CD14-positive monocyte (primary cell): ENCODE measurements around the gene HECTD1. TPM values are rescaled to one million over a fixed set of nuclear protein-coding genes. Genes with fewer than 3 reads are reported as not detected.

Source experiments
- DNase-seq, 3 donors: peaks; one replicate each; pipeline ENCODE4 v3.0.0-alpha.2; 2011 to 2022
- H2AFZ ChIP-seq: 2 replicates; pipeline ENCODE4 v1.6.0; 2012; ENCODE audit warnings: mild to moderate bottlenecking, low read depth, low read length, inconsistent platforms; ENCODE audit not compliant: insufficient read depth, poor library complexity, severe bottlenecking
- H3K27ac ChIP-seq, 2 donors: 1 replicate in 1 of 2; 2 replicates in 1 of 2; pipeline ENCODE4 v1.5.1; 2012 to 2013; ENCODE audit warnings: low read length in 2 of 2, control low read depth in 1 of 2, inconsistent platforms in 1 of 2, low read depth in 1 of 2, mild to moderate bottlenecking in 1 of 2
- H3K27me3 ChIP-seq, 2 donors: one replicate each; pipeline versions ENCODE4 v1.6.0 to v1.6.1; 2011 to 2013; ENCODE audit warnings: low read length in 2 of 2; ENCODE audit not compliant: control insufficient read depth in 2 of 2, insufficient read depth in 2 of 2
- H3K36me3 ChIP-seq, 2 donors: replicated peaks in 1 of 2; 1 replicate in 1 of 2; 2 replicates in 1 of 2; pipeline versions ENCODE4 v1.5.1 to v1.6.1; 2012 to 2013; ENCODE audit warnings: low read length in 2 of 2, control low read depth in 1 of 2, inconsistent platforms in 1 of 2, mild to moderate bottlenecking in 1 of 2; ENCODE audit not compliant: insufficient read depth in 2 of 2, control insufficient read depth in 1 of 2
- H3K4me1 ChIP-seq, 2 donors: 1 replicate in 1 of 2; 2 replicates in 1 of 2; pipeline versions ENCODE4 v1.5.1 to v1.6.1; 2012 to 2013; ENCODE audit warnings: low read length in 2 of 2, control low read depth in 1 of 2, inconsistent platforms in 1 of 2, mild to moderate bottlenecking in 1 of 2, moderate library complexity in 1 of 2; ENCODE audit not compliant: insufficient read depth in 2 of 2, control insufficient read depth in 1 of 2
- H3K4me2 ChIP-seq: replicated peaks from 2 replicates; pipeline ENCODE3; 2012; ENCODE audit warnings: low read length, moderate library complexity, mild to moderate bottlenecking; ENCODE audit not compliant: poor library complexity, severe bottlenecking; ENCODE audit errors: extremely low read depth
- H3K4me3 ChIP-seq, 3 experiments: fragments of 200-600 bp in 1 of 3; sonication (generic) in 1 of 3; replicated peaks in 1 of 3; 1 replicate in 2 of 3; 2 replicates in 1 of 3; pipeline ENCODE4 v1.5.1; 2011 to 2013; ENCODE audit warnings: low read length in 3 of 3, mild to moderate bottlenecking in 3 of 3, control low read depth in 2 of 3, low read depth in 2 of 3, inconsistent platforms in 1 of 3, moderate library complexity in 1 of 3
- H3K79me2 ChIP-seq: 2 replicates; pipeline ENCODE4 v1.6.0; 2012; ENCODE audit warnings: mild to moderate bottlenecking, control low read depth, inconsistent platforms, low read length, moderate library complexity; ENCODE audit not compliant: insufficient read depth
- H3K9ac ChIP-seq: 2 replicates; pipeline ENCODE4 v1.6.0; 2017; ENCODE audit warnings: low read length, mild to moderate bottlenecking; ENCODE audit not compliant: insufficient read depth, poor library complexity, severe bottlenecking
- H3K9me3 ChIP-seq, 2 donors: replicated peaks in 1 of 2; 1 replicate in 1 of 2; 2 replicates in 1 of 2; pipeline versions ENCODE4 v1.5.1 to v1.6.1; 2012 to 2013; ENCODE audit warnings: low read length in 2 of 2, control low read depth in 1 of 2; ENCODE audit not compliant: control insufficient read depth in 1 of 2, insufficient read depth in 1 of 2
- H4K20me1 ChIP-seq: 2 replicates; pipeline ENCODE4 v1.6.0; 2012; ENCODE audit warnings: mild to moderate bottlenecking, low read length, control low read depth, moderate library complexity; ENCODE audit not compliant: insufficient read depth
- H3K27ac Mint-ChIP-seq, 7 donors: one replicate each; pipeline ENCODE4 v1.8.0; 2020; ENCODE audit warnings: mild to moderate bottlenecking in 7 of 7, mixed read lengths in 7 of 7, moderate library complexity in 6 of 7, inconsistent platforms in 2 of 7
- H3K27me3 Mint-ChIP-seq, 3 donors: one replicate each; pipeline ENCODE4 v1.8.0; 2021 to 2022; ENCODE audit warnings: low read depth in 3 of 3, mild to moderate bottlenecking in 3 of 3, mixed read lengths in 3 of 3, moderate library complexity in 3 of 3, inconsistent platforms in 1 of 3
- H3K36me3 Mint-ChIP-seq, 2 donors: one replicate each; pipeline ENCODE4 v1.8.0; 2020; ENCODE audit warnings: mixed read lengths in 2 of 2, inconsistent platforms in 1 of 2, mild to moderate bottlenecking in 1 of 2
- H3K4me1 Mint-ChIP-seq: one replicate; pipeline ENCODE4 v1.8.0; 2020; ENCODE audit warnings: mild to moderate bottlenecking, mixed read lengths
- H3K4me3 Mint-ChIP-seq, 2 donors: one replicate each; pipeline ENCODE4 v1.8.0; 2020; ENCODE audit warnings: mild to moderate bottlenecking in 2 of 2, mixed read lengths in 2 of 2, moderate library complexity in 1 of 2
- H3K9me3 Mint-ChIP-seq, 7 donors: one replicate each; pipeline ENCODE4 v1.8.0; 2020 to 2022; ENCODE audit warnings: mixed read lengths in 7 of 7, mild to moderate bottlenecking in 6 of 7, moderate library complexity in 6 of 7, inconsistent platforms in 2 of 7
- CTCF ChIP-seq: fragments of 200-600 bp; IDR thresholded peaks from one replicate; pipeline ENCODE4 v1.8.0; 2022; ENCODE audit warnings: antibody characterized with exemption, mild to moderate bottlenecking
- WGBS: methylation state at CpG from one replicate; pipeline ENCODE4 v1.1.5; 2013; ENCODE audit warnings: missing lambda C conversion rate; ENCODE audit not compliant: insufficient coverage; 5-methylcytosine and 5-hydroxymethylcytosine counted together
- intact Hi-C, 2 donors: fragments of 100-400 bp; cut with micrococcal nuclease; formaldehyde crosslinking; loops; one replicate each; pipeline versions ENCODE4 v1.15.0 to v1.15.1; 2023
- polyA plus RNA-seq, 3 donors: library from polyadenylated mRNA; depleted of rRNA in 1 of 3; unstranded in 2 of 3; stranded (reverse) in 1 of 3; fragments of 300-500 nt in 2 of 3; fragments of >200 nt in 1 of 3; fragmentation: Illumina TruSeq in 2 of 3; gene quantifications; 1 replicate in 2 of 3; 2 replicates in 1 of 3; pipeline ENCODE4 v1.2.3, GENCODE V29; 2012 to 2021

The HECTD1 gene
- polyA plus RNA-seq, 3 donors = 12.7 to 55.9 (median 21.5) TPM

- peaks cover 35% of the 10 kb centered on the region for H3K79me2 ChIP-seq
- H3K36me3 ChIP-seq = peaks cover 0 to 6% of the 10 kb centered on the region in 2 donors
- peak overlapping the region; percentile 92 to 97 for H3K4me3 Mint-ChIP-seq
- peak overlapping the region; percentile 99 for H3K9ac ChIP-seq
- H3K27ac Mint-ChIP-seq = peak overlapping the region; percentile 93 to 100 (median 98)
- 57% methylated on average over 6 of the region's 16 CpGs for WGBS
- peak overlapping the region; percentile 93 to 99 for H3K27ac ChIP-seq
- peaks cover 0 to under 1% (median 0%) of the 10 kb centered on the region in 7 donors for H3K9me3 Mint-ChIP-seq
- no peak for TF ChIP-seq CTCF
- peaks cover 16% of the 10 kb centered on the region for H4K20me1 ChIP-seq
- intact Hi-C loops = loop anchor here in 1 of 2 donors (5.0 to 10.0 kb wide), 2 partner anchors 84 to 146 kb away; no protein-coding TSS in a partner anchor
- no peaks in the 10 kb centered on the region for H3K27me3 ChIP-seq
- peak overlapping the region; percentile 75 for H3K4me2 ChIP-seq
- H3K4me3 ChIP-seq = peak overlapping the region; percentile 51 to 80 (median 63)
- peaks cover 0 to 1% (median 0%) of the 10 kb centered on the region in 3 donors for H3K27me3 Mint-ChIP-seq
- peaks cover 10 to 11% of the 10 kb centered on the region in 2 donors for H3K36me3 Mint-ChIP-seq
- DNase-seq = no peak
- H3K9me3 ChIP-seq = no peaks in the 10 kb centered on the region
- peaks cover 18 to 26% of the 10 kb centered on the region in 2 donors for H3K4me1 ChIP-seq
- H2AFZ ChIP-seq = peak overlapping the region; percentile 86
- peaks cover 33% of the 10 kb centered on the region for H3K4me1 Mint-ChIP-seq
These were observed 1.2 kb upstream of the HECTD1 start for GRCh38 chr14:31208546-31209424.

- H3K79me2 ChIP-seq = peaks cover 48% of the 10 kb centered on the region
These were observed 272 bp downstream of the HECTD1 start for GRCh38 chr14:31207287-31207754.

More at GRCh38 chr14:31207287-31207754, 272 bp downstream of the HECTD1 start:
- Histone ChIP-seq H4K20me1 (peaks cover 29% of the 10 kb centered on the region), H3K27me3 (no peaks in the 10 kb centered on the region), H3K4me3 (peak overlapping the region; percentile 64 to 80 (median 72)), H2AFZ (peak overlapping the region; percentile 86), H3K9ac (peak overlapping the region; percentile 99), H3K27ac (peak overlapping the region; percentile 93 to 99), H3K4me1 (peaks cover 18 to 26% of the 10 kb centered on the region in 2 donors), H3K9me3 (no peaks in the 10 kb centered on the region), H3K4me2 (peak overlapping the region; percentile 75), H3K36me3 (peaks cover 9 to 20% of the 10 kb centered on the region in 2 donors)
- WGBS = 0% methylated on average over 47 of the region's 59 CpGs
- DNase-seq = peak; percentile 77 to 87 (median 82)
- peaks cover 0 to 3% (median 0%) of the 10 kb centered on the region in 3 donors for H3K27me3 Mint-ChIP-seq
- H3K4me1 Mint-ChIP-seq = peaks cover 33% of the 10 kb centered on the region
- peak overlapping the region; percentile 93 to 98 (median 97) for H3K27ac Mint-ChIP-seq
- H3K4me3 Mint-ChIP-seq = peak overlapping the region; percentile 86 to 97
- H3K36me3 Mint-ChIP-seq = peaks cover 21 to 23% of the 10 kb centered on the region in 2 donors
- H3K9me3 Mint-ChIP-seq = peaks cover 0 to 1% (median 0%) of the 10 kb centered on the region in 7 donors
- intact Hi-C loops = loop anchor here in 1 of 2 donors (5.0 to 10.0 kb wide), 2 partner anchors 85 to 147 kb away; no protein-coding TSS in a partner anchor
- TF ChIP-seq CTCF = no peak
